SK-MEL-5 (cell line): ENCODE measurements around the gene GRIK4. TPM values are rescaled to one million over a fixed set of nuclear protein-coding genes. Genes with fewer than 3 reads are reported as not detected.
"Not testable (repeated sequence)": the region's sequence is repeated elsewhere in the genome, so short reads cannot be mapped to it uniquely, and the experiment has no call there.

ENCODE experiments used
- DNase-seq: peaks from one replicate; pipeline ENCODE4 v3.0.0-alpha.2; 2016; ENCODE audit warnings: low read depth, low spot score
- in situ Hi-C: cut with HindIII; loops from 2 replicates; pipeline ENCODE4 v1.10.0; 2016; ENCODE audit warnings: low sequenced_read_pairs, high pct_unique_total_duplicates, low pct_unique_long_range_greater_than_20kb
- total RNA-seq: library from RNA; depleted of rRNA; stranded (reverse); fragments of >200 nt; shearing (Covaris generic); gene quantifications from 2 replicates; pipeline ENCODE4 v1.2.3, GENCODE V29; 2014

The GRIK4 gene
- total RNA-seq, 1 experiment from 2014 or later: not detected

DNA sequence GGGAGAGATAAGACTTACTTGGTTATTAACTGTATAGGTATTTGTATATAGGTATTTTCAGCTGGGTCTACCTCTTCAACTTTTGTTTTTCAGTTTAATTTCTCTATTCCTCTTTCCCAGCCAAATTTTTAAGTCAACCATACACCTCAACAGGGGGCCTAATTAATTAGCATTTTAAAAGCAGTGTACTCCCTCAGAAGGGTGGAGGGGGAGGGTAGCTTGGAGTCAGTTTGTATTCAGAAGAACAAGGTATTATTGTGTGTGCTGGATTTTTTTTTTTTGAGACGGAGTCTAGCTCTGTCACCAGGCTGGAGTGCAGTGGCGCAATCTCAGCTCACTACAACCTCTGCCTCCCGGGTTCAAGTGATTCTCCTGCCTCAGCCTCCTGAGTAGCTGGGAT, 8.0 kb upstream of the GRIK4 start:
- in situ Hi-C loops: not testable (repeated sequence)
- DNase-seq: peak; percentile 5

DNA sequence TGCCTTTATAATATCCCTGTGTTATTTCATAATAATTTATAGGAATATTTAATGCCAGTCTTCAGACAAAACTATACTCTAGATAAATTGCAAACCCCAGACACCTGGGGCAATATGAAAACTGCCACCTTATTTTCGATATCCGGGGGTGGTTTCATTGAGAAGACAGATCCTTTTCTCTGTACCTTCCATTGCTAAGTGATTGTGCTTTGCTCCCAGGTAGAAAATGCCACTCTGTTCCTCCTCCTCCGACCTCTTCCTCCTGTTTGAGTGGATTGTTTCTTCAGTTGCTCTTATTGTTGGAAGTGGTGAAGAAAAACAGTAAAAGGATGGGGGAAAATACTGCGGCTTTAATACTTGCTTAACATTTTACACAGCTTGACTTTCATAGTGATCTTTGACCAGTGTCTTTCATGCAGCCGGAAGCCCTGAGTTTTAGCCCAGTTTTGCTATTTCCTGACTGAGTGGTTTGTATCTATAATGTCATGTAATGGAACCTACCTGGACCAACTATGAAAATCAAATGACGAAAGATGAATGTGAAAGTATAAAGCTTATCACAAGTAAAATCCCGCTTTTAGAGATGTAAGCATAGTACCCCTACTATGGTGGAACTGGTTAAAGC, 5.6 kb upstream of the GRIK4 start:
- DNase-seq: no peak
- in situ Hi-C loops: no loop called here

DNA sequence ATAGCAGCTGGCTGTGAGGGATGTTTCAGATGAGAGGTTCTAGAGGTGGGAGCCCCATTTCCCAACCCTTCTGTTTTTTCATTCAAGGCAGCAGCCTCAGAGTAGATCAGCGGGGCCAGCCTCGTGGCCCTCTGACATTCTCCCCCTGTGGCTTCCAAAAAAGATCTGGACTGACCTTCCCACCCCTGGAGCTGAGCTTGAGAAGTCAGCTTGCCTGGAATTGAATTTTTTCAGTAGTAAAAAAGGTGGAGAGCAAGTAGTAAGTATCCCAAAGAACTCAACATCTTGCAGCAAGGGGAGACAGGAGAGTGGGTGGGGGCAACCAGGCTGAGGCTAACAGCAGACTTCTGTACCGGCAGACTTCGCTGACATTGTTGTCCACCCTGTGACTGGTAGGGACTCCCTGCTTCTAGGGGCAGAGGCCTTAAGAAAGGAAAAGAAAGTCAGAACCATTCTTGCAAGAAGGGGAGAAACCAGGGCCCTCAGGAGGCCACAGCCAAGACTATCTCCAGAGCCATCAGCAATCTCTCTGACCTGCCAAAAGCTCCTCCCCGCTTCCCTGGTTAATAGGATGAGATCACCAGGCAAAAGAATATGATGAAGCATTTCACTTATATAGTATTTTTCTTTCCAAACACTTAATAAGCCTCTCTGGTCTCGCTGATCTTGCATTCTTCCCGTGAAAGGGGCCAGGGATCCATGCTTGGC, 2.0 kb upstream of the GRIK4 start:
- in situ Hi-C loops: no loop called here
- no peak for DNase-seq

DNA sequence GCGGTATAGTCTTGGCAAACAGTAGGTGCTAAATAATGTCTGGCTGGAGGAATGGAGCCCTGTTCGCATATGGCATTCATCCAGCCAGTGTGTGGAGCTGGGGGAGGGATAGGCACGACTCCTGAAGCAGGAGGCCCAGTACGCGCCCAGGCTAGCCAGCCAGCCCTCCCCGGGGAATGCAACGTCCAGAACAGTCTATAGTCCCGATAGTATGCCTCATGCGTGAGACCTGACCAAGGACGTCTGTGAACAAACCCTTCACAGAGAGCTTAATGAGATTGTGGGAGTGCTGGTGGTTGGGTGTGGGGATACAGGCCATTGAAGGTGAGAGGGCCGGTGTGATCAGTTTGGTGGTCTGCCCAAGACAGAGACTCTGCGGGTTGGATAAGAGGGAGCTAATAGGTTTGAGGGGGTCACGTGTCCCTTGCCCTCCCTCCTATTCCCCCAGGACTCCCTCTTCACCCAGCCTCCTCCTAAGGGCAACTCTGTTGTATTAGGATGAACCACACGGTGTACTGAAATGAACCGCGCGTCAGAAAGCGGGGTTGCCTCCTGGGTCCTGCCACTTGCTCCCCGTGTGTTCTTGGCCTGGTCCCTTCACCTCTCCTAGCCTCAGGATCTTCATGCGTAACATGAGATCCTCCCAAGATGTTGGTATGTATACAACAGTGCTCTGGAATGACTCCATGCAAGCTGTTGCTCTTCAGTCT, 987 bp upstream of the GRIK4 start:
- in situ Hi-C loops: no loop called here

DNA sequence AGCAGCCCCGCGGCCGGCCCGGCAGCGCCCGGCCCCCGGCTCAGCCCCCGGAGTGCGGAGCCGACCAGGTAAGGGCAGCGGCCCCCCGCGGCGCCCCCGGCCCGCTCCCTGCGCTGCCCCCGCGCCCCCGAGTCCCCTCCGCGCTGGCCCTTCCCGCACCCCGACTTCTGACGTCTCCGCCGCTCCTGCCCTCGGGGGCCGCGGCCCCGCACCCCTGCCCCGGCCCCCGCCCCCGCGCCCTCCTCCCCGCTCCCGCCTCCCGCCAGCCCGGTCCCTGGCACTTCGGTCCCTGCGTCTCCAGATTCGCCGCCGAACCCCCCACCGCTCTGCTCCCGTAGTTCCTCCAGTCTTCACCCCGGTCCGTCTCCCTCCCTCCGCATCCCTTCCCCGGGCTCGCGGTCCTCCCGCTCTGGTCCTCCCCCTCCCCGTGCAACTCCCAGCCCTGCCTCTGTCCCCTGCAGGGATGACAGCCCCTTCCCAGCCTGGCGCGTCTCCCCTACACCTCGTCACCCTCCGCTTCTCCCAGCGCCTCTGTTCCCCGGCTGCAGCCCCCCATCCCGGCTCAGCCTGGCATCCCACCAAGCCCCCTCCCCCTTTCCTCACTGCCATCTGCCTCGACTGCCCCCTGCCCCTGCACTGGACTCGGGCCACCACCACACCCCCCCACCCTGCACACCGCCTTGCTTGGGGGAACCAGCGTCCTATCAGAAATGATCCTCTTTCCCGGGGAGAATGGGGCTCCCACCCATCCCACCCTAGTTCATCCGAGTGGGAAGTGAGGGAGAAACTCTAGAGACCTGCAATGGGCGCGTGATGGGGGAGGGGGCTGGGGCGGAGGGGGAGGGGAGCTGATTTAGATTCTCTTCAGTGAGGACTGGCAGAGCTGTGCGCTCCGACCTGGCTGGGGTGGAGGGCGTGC, 531 bp downstream of the GRIK4 start:
- in situ Hi-C loops: no loop called here
- DNase-seq: no peak

More for the DNA sequence above, 987 bp upstream of the GRIK4 start:
- DNase-seq: no peak

DNA sequence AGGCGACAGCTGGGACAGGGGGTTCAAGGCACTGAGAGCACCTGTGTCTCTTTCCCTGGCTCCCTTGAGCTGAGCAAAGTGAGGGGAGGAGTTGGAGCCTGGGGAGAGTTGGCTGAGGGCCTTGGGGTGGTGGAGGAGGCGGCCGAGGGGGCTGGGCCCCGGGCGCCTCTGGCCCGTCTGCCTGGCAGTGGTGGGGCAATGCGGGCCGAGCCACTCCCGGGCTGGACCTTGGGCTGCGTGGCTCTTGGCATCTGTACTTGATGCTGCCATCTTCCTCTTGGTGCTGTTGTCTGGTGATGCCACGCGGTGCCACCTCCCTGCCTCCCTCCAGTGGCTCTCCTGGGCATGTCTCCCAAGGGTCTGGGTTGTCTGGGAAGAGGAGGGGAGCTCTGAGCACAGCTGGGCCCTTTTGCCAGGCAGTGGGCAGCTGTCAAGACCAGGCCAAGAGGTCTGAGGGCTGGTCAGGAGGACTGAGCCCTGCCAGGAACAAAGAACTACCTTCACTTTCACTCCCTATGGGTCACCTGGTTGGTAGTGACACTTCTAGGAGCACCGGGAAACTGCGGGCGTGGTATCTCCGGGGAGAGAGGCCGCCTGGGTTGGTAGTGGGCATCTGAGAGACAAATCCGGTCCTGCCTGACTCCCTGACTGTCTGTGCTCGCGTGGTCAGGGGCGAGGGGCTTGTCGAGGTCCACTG, 1.3 kb downstream of the GRIK4 start:
- DNase-seq: peak; percentile 6
- in situ Hi-C loops: no loop called here

DNA sequence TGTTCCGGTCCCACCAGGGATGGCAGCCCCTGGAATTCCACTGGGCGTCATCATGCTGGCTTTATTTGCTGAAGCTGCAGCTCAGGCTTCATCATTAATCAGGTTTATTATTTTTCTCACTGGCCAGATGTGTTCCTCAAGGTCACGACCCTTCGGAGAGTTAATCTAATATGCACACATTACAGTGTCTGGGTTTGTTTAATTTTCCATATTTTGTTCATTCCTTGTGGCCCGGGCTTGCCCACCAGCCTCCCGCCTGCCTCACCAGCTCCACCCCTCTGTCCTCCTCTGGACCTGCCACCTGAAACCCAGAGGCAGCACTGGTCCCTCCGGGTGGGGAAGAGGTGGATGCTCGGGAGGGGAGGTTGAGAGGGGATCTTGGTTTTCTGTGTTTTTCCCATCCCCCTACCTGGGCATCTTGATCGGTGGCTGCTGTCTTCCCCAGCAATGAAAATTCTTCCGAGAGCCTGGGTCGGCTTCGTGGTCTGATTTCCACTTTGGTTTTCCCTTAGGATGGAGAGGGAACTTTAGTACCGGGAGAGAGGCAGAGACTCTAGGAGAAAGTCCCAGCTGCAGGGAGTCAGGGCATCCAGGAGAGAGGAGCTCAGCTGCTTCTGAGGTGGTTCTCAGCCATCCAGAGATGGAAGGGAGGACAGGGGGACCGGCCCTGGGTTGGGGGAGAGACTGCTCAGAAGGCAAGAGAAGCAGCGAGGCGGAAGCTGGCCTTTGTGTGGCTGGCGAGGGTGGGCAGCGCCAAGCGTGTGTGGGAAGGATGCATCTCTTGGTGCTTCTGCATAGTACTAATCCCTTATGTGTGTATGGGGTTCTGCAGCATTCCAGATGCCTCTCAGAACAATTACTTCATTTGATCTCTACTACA, 2.1 kb downstream of the GRIK4 start:
- peak; percentile 4 for DNase-seq
- in situ Hi-C loops: no loop called here

DNA sequence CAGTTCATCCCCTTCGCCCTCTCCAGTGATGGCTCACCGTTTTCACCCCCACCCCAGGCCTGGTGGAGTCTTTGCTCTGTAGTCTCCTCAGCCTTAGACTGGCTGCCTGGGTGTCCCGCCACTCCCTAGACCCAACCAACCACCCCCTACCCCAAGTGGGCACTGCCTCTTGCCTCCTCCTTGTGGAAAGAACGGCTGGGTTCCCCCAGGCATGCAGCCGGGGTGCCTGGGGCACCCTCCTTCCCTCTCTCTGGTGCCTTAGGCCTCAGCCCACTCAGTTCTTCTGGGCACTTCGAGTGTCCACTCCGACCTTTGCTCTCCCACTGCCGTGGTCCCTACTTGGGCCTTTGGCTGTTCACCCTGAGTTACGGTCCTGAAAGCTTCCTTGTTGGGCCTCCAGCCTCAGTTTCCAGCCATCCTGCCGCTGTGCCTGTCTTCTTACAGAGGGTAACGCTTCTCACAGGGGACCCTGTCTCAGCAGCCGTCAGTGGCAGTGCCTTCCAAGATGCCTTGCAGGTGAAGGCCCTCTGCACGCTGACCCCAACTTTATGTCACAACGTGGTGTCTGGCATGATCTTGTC, 3.1 kb downstream of the GRIK4 start:
- in situ Hi-C loops: no loop called here
- DNase-seq: no peak

DNA sequence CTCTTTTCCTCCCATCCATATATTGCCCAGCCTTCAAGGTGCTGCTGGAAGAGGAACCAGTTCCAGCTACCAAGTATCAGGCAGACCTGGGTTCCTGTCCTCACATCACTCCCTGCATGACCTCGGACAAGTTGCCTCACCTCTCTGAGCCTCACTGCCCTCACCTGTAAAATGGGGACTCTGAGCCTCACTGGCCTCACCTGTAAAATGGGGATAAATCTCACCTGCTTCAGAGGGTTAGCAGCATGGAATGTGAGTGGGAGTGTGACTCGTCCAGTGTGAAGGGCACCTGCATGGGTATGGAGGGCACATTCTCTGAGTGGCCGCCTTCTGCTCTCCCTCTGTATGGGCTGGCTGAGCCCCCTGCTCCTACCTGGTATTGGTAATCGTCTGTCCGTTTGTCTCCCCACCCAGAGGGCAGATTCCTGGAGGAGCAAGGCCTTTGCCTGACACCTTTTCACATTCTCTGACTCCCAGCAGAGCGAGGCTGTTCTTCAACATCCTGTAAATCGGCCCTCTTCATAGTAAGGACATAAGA, 3.7 kb downstream of the GRIK4 start:
- in situ Hi-C loops: no loop called here
- no peak for DNase-seq

DNA sequence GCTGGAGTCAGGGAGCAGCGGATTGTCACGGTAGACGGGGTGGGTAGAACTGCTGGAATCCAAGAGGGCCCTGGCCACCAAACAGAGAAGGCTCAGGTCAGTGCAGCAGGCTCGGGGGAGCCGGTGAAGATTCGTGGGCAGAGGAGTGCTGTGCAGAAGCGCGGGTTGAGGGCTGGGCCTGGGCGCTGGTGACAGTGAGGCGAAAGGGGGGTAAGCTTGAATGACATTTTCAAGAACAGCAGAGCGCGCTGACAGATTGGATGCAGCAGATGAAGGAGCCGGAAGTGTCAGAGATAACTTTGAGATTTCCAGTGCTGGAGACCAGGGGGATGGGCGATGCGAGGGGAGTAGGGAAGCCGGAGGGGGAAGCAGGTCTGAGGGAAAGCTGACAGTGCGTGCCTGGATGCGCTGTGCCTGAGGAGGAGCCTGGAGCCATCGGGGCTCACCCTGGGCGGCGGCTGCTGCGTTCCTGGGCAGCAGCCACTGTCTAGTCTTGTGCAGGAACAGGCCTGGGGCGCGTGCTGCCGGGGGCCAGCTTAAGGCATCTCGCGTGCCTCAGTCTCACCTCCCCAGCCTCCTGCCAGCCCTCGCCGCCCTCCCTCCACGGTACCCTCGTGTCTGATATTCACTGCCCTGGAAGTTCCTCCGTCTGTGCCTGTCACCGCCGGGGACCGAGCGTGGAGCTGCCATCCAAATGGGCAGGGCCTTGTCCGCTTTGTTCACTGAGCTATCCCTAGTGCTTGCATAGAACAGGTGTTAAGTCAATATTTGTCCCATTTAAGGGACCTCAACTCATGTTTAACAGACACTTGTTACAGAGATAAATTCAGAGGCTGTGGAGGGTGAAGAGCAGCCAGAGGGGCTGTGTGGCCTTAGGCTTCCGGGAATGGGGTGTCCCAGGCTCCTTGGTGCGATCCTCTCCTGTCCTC, 5.2 kb downstream of the GRIK4 start:
- no peak for DNase-seq
- in situ Hi-C loops: no loop called here

DNA sequence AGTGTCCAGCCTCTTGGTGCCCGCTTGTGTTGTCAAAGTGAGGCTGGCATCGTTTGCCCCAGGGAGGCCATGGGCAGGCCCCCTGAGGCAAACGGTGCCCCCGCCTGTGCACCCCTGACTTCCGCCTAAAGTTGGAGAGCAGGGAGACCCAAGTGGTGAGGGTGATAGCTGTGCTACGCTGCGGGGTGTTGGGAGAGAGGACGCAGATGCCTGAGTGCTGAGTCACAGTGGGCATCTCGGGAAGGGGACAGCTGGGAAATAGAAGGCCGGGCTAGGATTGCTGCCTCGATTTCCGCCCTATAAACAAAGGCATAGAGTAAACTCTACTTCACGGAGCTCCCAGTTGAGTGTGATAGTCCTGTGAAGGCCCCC, 5.8 kb downstream of the GRIK4 start:
- in situ Hi-C loops: no loop called here
- DNase-seq: no peak

DNA sequence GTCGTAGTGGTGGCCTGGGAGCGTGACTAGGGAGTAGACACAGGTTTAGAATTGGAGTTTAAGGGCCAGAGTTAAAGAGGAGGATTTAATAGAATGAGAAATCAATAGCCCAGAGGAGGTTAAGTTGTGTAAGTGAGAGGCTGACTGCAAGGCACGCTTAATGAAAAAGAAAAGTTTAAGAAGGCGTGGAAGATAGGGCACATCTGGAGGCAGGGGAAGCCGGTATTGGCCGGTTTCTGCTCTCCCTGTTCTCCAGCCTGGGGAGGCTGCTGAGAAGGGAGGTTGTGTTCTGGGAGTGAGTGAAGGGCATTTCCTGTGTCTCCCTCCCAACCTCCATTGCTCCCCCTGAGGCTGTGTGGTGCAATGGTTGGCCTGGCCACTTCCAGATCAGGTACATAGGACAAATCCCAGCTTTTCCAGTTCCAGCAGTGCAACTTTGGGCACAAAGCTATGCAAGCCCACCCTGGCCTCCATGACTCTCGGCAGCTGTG, 6.3 kb downstream of the GRIK4 start:
- DNase-seq: no peak
- in situ Hi-C loops: no loop called here

DNA sequence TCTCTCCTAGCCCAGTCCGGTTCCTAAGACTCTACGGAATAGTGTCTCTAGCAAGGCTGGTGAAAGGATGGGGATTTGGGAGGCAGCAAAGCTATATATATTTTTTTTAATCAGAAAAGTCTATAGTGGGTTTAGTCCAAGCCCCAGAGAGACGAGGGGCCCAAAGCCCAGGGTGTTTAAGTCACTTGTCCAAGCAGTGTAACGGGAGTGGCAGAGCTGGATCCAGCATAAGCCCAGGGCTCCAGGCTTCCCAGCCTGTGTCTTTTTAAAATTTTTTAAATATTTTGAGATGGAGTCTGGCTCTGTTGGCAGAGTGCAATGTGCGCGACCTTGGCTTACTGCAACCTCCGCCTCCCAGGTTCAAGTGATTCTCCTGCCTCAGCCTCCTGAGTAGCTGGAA, 6.8 kb downstream of the GRIK4 start:
- in situ Hi-C loops: no loop called here
- DNase-seq: no peak

DNA sequence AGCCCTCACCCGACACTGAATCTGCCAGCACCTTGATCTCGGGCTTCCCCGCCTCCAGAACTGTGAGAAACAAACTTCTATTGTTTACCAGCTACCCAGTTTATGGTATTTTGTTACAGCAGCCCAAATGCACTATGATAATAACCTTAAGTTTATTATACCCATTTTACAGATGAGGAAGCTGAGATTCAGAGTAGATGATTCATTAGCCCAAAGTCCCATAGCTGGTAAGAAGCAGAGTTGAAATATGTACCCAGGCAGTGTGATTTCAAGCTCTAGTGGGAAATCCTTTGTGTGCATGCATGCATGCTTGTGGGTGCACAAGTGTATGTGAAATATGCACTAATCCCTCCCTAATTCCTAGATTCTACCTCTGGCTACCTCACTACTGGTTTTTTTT, 7.9 kb downstream of the GRIK4 start:
- DNase-seq: no peak
- in situ Hi-C loops: no loop called here
